ENCODE results near the gene PLET1. TPM values are rescaled to one million over a fixed set of nuclear protein-coding genes. Genes with fewer than 3 reads are reported as not detected.

Gene PLET1
- polyA plus RNA-seq, 1 donor (not counting 4 experiments of a cell fraction or from before 2014, with no cell fraction given) = not detected

GRCh38 chr11:112280268-112281126, 19.8 kb upstream of the PLET1 start:
- no peaks in the 10 kb centered on the region for H3K9me3 ChIP-seq (ENCODE audit: control insufficient read depth, low read depth, low read length)
- H3K9ac ChIP-seq (ENCODE audit: control insufficient read depth, extremely low read depth, insufficient read depth, low read length) = no peak overlapping the region
- H3K4me3 ChIP-seq (ENCODE audit: control insufficient read depth in 2 of 3, extremely low read depth in 1 of 3, insufficient read depth in 2 of 3, low read depth in 1 of 3, low read length in 3 of 3) = peak overlapping the region; percentile 7 to 68 (median 45)
- dilution Hi-C loops (cut with MboI; ENCODE audit: extremely low pct_ligation_motif_present, low sequenced_read_pairs) = no loop called here
- H4K20me1 ChIP-seq (ENCODE audit: control insufficient read depth, extremely low read depth, insufficient read depth, low read length) = no peaks in the 10 kb centered on the region
- FAIRE-seq (peak; percentile 81), DNase-seq (ENCODE audit: low read depth, low spot score) (peak; percentile 66)
- no peaks in the 10 kb centered on the region for H3K79me2 ChIP-seq (ENCODE audit: control insufficient read depth, insufficient read depth, low read length)
- H3K27me3 ChIP-seq (ENCODE audit: control insufficient read depth, extremely low read depth, insufficient read depth, low read length) = no peaks in the 10 kb centered on the region
- H2AFZ ChIP-seq (ENCODE audit: control insufficient read depth, low read length) = peak overlapping the region; percentile 80
- peaks cover 5% of the 10 kb centered on the region for H3K4me1 ChIP-seq (ENCODE audit: control insufficient read depth, extremely low read depth, insufficient read depth, low read length)
- TF ChIP-seq EZH2 (IDR thresholded peaks at IDR 0.05; ENCODE audit: low read length) (no peak), CTCF (optimal IDR thresholded peaks at IDR 0.05 in 1 of 3, IDR thresholded peaks at IDR 0.05 in 1 of 3, conservative IDR thresholded peaks at IDR 0.05 in 1 of 3; ENCODE audit: extremely low read depth in 1 of 3, insufficient read depth in 2 of 3, low read length in 3 of 3) (peak; percentile 68 to 87 (median 81))
- no peaks in the 10 kb centered on the region for H3K9me1 ChIP-seq (ENCODE audit: control insufficient read depth, extremely low read depth, insufficient read depth, low read length)
- no peak overlapping the region for H3K27ac ChIP-seq (ENCODE audit: control insufficient read depth, insufficient read depth, low read length)
- H3K36me3 ChIP-seq (ENCODE audit: control insufficient read depth in 2 of 2, extremely low read depth in 1 of 2, insufficient read depth in 2 of 2, low read length in 2 of 2) = no peaks in the 10 kb centered on the region
- peak overlapping the region; percentile 89 for H3K4me2 ChIP-seq (ENCODE audit: control insufficient read depth, extremely low read depth, insufficient read depth, low read depth, low read length)

- Histone ChIP-seq H3K4me3 (ENCODE audit: control insufficient read depth in 2 of 3, extremely low read depth in 1 of 3, insufficient read depth in 2 of 3, low read depth in 1 of 3, low read length in 3 of 3) (peak overlapping the region; percentile 7 to 68 (median 45)), H3K9me1 (ENCODE audit: control insufficient read depth, extremely low read depth, insufficient read depth, low read length) (no peaks in the 10 kb centered on the region), H4K20me1 (ENCODE audit: control insufficient read depth, extremely low read depth, insufficient read depth, low read length) (no peaks in the 10 kb centered on the region), H3K4me2 (ENCODE audit: control insufficient read depth, extremely low read depth, insufficient read depth, low read depth, low read length) (peak overlapping the region; percentile 89), H3K79me2 (ENCODE audit: control insufficient read depth, insufficient read depth, low read length) (no peaks in the 10 kb centered on the region), H3K4me1 (ENCODE audit: control insufficient read depth, extremely low read depth, insufficient read depth, low read length) (peaks cover 5% of the 10 kb centered on the region), H3K9ac (ENCODE audit: control insufficient read depth, extremely low read depth, insufficient read depth, low read length) (no peak overlapping the region), H2AFZ (ENCODE audit: control insufficient read depth, low read length) (peak overlapping the region; percentile 80), H3K9me3 (ENCODE audit: control insufficient read depth, low read depth, low read length) (no peaks in the 10 kb centered on the region), H3K27me3 (ENCODE audit: control insufficient read depth, extremely low read depth, insufficient read depth, low read length) (no peaks in the 10 kb centered on the region), H3K27ac (ENCODE audit: control insufficient read depth, insufficient read depth, low read length) (no peak overlapping the region), H3K36me3 (ENCODE audit: control insufficient read depth in 2 of 2, extremely low read depth in 1 of 2, insufficient read depth in 2 of 2, low read length in 2 of 2) (no peaks in the 10 kb centered on the region)
- no peak for DNase-seq (ENCODE audit: low read depth, low spot score)
- dilution Hi-C loops (cut with MboI; ENCODE audit: extremely low pct_ligation_motif_present, low sequenced_read_pairs) = no loop called here
- TF ChIP-seq EZH2 (IDR thresholded peaks at IDR 0.05; ENCODE audit: low read length) (no peak), CTCF (optimal IDR thresholded peaks at IDR 0.05 in 1 of 3, IDR thresholded peaks at IDR 0.05 in 1 of 3, conservative IDR thresholded peaks at IDR 0.05 in 1 of 3; ENCODE audit: extremely low read depth in 1 of 3, insufficient read depth in 2 of 3, low read length in 3 of 3) (peak; percentile 51 to 90 (median 80))
- no peak for FAIRE-seq
Measured at GRCh38 chr11:112279901-112280267, 19.2 kb upstream of the PLET1 start.

Data from keratinocyte (primary cell).